Skeletal muscle tissue (tissue), 5 donors: ENCODE measurements around the gene HVCN1. TPM values are rescaled to one million over a fixed set of nuclear protein-coding genes. Genes with fewer than 3 reads are reported as not detected.
"Not testable (repeated sequence)": the region's sequence is repeated elsewhere in the genome, so short reads cannot be mapped to it uniquely, and the experiment has no call there.

Source experiments
- H3K27ac ChIP-seq: one replicate; pipeline ENCODE4 v1.7.0; 2013; ENCODE audit warnings: mild to moderate bottlenecking, low read depth, low read length, inconsistent platforms
- H3K27me3 ChIP-seq, 3 donors: one replicate each; pipeline ENCODE4 v1.7.0; 2013; ENCODE audit warnings: low read length in 3 of 3; ENCODE audit not compliant: control insufficient read depth in 3 of 3, insufficient read depth in 3 of 3
- H3K36me3 ChIP-seq, 3 donors: one replicate each; pipeline ENCODE4 v1.7.0; 2013; ENCODE audit warnings: low read length in 3 of 3; ENCODE audit not compliant: control insufficient read depth in 3 of 3, insufficient read depth in 3 of 3
- H3K4me1 ChIP-seq, 3 donors: one replicate each; pipeline ENCODE4 v1.7.0; 2013; ENCODE audit warnings: low read length in 3 of 3, mild to moderate bottlenecking in 3 of 3; ENCODE audit not compliant: control insufficient read depth in 3 of 3, insufficient read depth in 3 of 3
- H3K4me3 ChIP-seq, 3 donors: one replicate each; pipeline ENCODE4 v1.7.0; 2013; ENCODE audit warnings: low read length in 3 of 3
- H3K9ac ChIP-seq, 3 donors: one replicate each; pipeline ENCODE4 v1.7.0; 2013; ENCODE audit warnings: low read length in 3 of 3, mild to moderate bottlenecking in 3 of 3, moderate library complexity in 2 of 3, low read depth in 1 of 3
- H3K9me3 ChIP-seq, 3 donors: one replicate each; pipeline ENCODE4 v1.7.0; 2013; ENCODE audit warnings: low read length in 3 of 3; ENCODE audit not compliant: control insufficient read depth in 3 of 3
- small RNA-seq: library from RNA; depleted of rRNA; stranded (forward); fragments of <200 nt; gene quantifications from one replicate; pipeline ENCODE3, GENCODE V24; 2014
- total RNA-seq: library from RNA; depleted of rRNA; stranded (reverse); fragments of >200 nt; gene quantifications from one replicate; pipeline ENCODE4 v1.2.3, GENCODE V29; 2014
- donor health status: Osteomylitis.

Gene HVCN1
- total RNA-seq, 1 donor from 2014 or later, result 5.2 TPM

GRCh38 chr12:110606253-110606611 lies 82.7 kb downstream of the HVCN1 start:
- Histone ChIP-seq H3K4me1 (no peaks in the 10 kb centered on the region), H3K27me3 (no peaks in the 10 kb centered on the region), H3K27ac (no peak overlapping the region), H3K9me3 (no peaks in the 10 kb centered on the region), H3K9ac (no peak overlapping the region), H3K4me3 (no peak overlapping the region), H3K36me3 (no peaks in the 10 kb centered on the region)

GRCh38 chr12:110602085-110602814 lies 86.7 kb downstream of the HVCN1 start:
- H3K36me3 ChIP-seq, H3K27me3 ChIP-seq, H3K27ac ChIP-seq, H3K4me3 ChIP-seq, H3K4me1 ChIP-seq, H3K9ac ChIP-seq, H3K9me3 ChIP-seq: not testable (repeated sequence)

GRCh38 chr12:110600254-110600653 lies 88.7 kb downstream of the HVCN1 start:
- Histone ChIP-seq H3K27me3 (no peaks in the 10 kb centered on the region), H3K36me3 (no peaks in the 10 kb centered on the region)

DNA sequence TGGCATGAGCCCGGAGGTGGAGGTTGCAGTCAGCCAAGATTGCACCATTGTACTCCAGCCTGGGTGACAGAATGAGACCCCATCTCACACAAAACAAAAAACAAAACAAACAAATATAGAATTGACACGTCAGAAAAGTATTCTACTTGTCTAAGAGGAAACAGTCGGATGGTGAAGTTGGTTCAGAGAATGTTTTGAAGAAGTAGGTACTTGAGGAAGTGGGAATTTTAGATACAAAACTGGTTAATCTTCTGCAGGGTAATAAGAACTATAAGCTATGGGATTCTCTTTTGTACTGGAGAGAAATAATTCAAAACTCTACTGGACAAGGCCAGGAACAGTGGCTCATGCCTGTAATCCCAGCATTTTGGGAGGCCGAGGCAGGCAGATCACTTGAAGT lies 89.6 kb downstream of the HVCN1 start:
- no peaks in the 10 kb centered on the region for H3K27me3 ChIP-seq
- H3K36me3 ChIP-seq, result no peaks in the 10 kb centered on the region
- H3K27ac ChIP-seq, result no peak overlapping the region
- H3K4me1 ChIP-seq, result peaks cover 0 to 6% (median 3%) of the 10 kb centered on the region in 3 donors
- H3K9me3 ChIP-seq, result no peaks in the 10 kb centered on the region
- no peak overlapping the region for H3K9ac ChIP-seq
- no peak overlapping the region for H3K4me3 ChIP-seq

More at GRCh38 chr12:110600254-110600653, 88.7 kb downstream of the HVCN1 start:
- no peak overlapping the region for H3K9ac ChIP-seq
- H3K4me1 ChIP-seq, result peaks cover 0 to 6% (median 3%) of the 10 kb centered on the region in 3 donors
- H3K27ac ChIP-seq, result no peak overlapping the region
- no peaks in the 10 kb centered on the region for H3K9me3 ChIP-seq
- H3K4me3 ChIP-seq, result no peak overlapping the region

Small RNA genes lying within 50 kb of the gene (small RNA-seq; reads per million reads assigned to genes)
- gene RN7SL387P, result not detected

Other genes starting within 250 kb of the HVCN1 start
- gene ARPC3, start 238.8 kb downstream of the HVCN1 start, total RNA-seq, result 99.2 TPM
- gene GPN3, start 220.9 kb downstream of the HVCN1 start, total RNA-seq, result 21.4 TPM
- gene FAM216A, start 220.3 kb downstream of the HVCN1 start, total RNA-seq, result 11.0 TPM
- 73.1 TPM for gene VPS29, start 187.0 kb downstream of the HVCN1 start, total RNA-seq
- gene RAD9B, start 186.8 kb downstream of the HVCN1 start, total RNA-seq, result 1.6 TPM
- 6.3 TPM for gene PPTC7, start 105.8 kb downstream of the HVCN1 start, total RNA-seq
- 14.1 TPM for gene TCTN1, start 75.0 kb downstream of the HVCN1 start, total RNA-seq
- gene PPP1CC, start 53.8 kb upstream of the HVCN1 start, total RNA-seq, result 103 TPM
- gene CCDC63, start 157.9 kb upstream of the HVCN1 start, total RNA-seq, result not detected
- 140 TPM for gene MYL2, start 231.5 kb upstream of the HVCN1 start, total RNA-seq